ENCODE results near the gene TMEM208.

GRCh38 chr16:67216612-67217490 lies 10.1 kb upstream of the TMEM208 start:
- TF ChIP-seq FOXP2 (optimal IDR thresholded peaks at IDR 0.05; ENCODE audit: borderline replicate concordance, extremely low read depth, extremely low read length, insufficient read depth) (no peak), POLR2AphosphoS5 (IDR thresholded peaks at IDR 0.05; ENCODE audit: low read depth, low read length) (no peak), SIN3A (IDR thresholded peaks at IDR 0.05; ENCODE audit: borderline replicate concordance, insufficient read depth, low read length) (no peak), TAF1 (IDR thresholded peaks at IDR 0.05; ENCODE audit: borderline replicate concordance, insufficient read depth, low read length) (no peak)

Data from PFSK-1 (cell line).